Loucy (cell line): Measurements from ENCODE around the gene STEAP4.

ENCODE experiments used
- CTCF ChIP-seq: fragments of 200-600 bp; sonication (generic); conservative IDR thresholded peaks from 2 replicates; pipeline ENCODE4 v1.5.1; 2014; ENCODE audit warnings: mild to moderate bottlenecking, antibody characterized with exemption, low read length
- EZH2phosphoT487 ChIP-seq: fragments of 200-600 bp; IDR thresholded peaks from 2 replicates; pipeline ENCODE4 v1.6.1; 2018; ENCODE audit warnings: antibody characterized with exemption, mild to moderate bottlenecking, moderate library complexity, borderline replicate concordance

DNA sequence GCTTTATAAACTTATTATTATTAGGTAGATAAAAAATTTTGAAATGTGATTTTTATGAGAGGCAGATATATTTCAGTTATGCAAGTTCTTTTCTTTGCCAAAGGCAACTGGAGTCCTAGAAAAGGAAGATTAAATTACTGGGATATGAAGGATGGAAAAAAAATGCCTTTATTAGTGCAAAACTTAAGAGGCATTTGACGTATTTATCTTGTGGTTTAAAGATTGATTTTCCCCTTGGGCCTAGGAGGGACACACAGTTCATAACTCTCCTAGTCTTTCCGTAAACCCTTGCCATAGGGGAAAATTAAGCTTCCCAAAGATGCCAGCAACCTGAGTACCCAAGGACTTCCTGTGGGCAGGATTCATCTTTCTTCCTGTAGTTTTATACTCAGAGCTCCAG is 3.1 kb upstream of the STEAP4 start:
- no peak for TF ChIP-seq CTCF
- TF ChIP-seq EZH2phosphoT487 = no peak
